GM21529 (cell line): ENCODE measurements around the gene IFT52.

Experiments used
- ATAC-seq: cut with Tn5 transposase; IDR thresholded peaks from one replicate; pipeline ENCODE4 v1.9.1; 2021; ENCODE audit not compliant: unreplicated experiment

Gene IFT52

GRCh38 chr20:43590392-43591303 is at the start of gene IFT52:
Gene IFT52 (plus strand): TSS chr20:43590937. CDS start chr20:43594699, 3,762 bp downstream.
- peak; percentile 98 for ATAC-seq

- no peak for ATAC-seq
These were observed 49.5 kb upstream of the IFT52 start for GRCh38 chr20:43541214-43541613.

GRCh38 chr20:43542161-43542560 is 48.6 kb upstream of the IFT52 start:
- ATAC-seq = no peak

GRCh38 chr20:43542674-43543073 is 48.1 kb upstream of the IFT52 start:
- ATAC-seq = no peak

GRCh38 chr20:43543138-43543537 is 47.6 kb upstream of the IFT52 start:
- no peak for ATAC-seq

- ATAC-seq = no peak
These were observed 46.2 kb upstream of the IFT52 start for GRCh38 chr20:43544501-43544900.

- ATAC-seq = no peak
These were observed 44.7 kb upstream of the IFT52 start for GRCh38 chr20:43545837-43546578.

- ATAC-seq = no peak
These were observed 42.4 kb upstream of the IFT52 start for GRCh38 chr20:43548273-43548880.

GRCh38 chr20:43549416-43550065 is 41.2 kb upstream of the IFT52 start:
- ATAC-seq = no peak

- ATAC-seq = no peak
These were observed 40.3 kb upstream of the IFT52 start for GRCh38 chr20:43550456-43550855.

GRCh38 chr20:43554369-43554768 is 36.4 kb upstream of the IFT52 start:
- ATAC-seq = no peak

GRCh38 chr20:43558412-43559146 is 32.2 kb upstream of the IFT52 start, which contains the start of gene SGK2:
Gene SGK2 (plus strand): TSS chr20:43559027. CDS start chr20:43566496, 7,469 bp downstream.
- ATAC-seq = no peak

- no peak for ATAC-seq
These were observed 31.4 kb upstream of the IFT52 start for GRCh38 chr20:43559147-43559987.

GRCh38 chr20:43560974-43561373 is 29.8 kb upstream of the IFT52 start:
- no peak for ATAC-seq

- no peak for ATAC-seq
These were observed 27.3 kb upstream of the IFT52 start for GRCh38 chr20:43563429-43563828.

GRCh38 chr20:43563991-43564390 is 26.7 kb upstream of the IFT52 start:
- ATAC-seq = no peak

- no peak for ATAC-seq
These were observed 26.3 kb upstream of the IFT52 start for GRCh38 chr20:43564455-43564854.

GRCh38 chr20:43564993-43565757 is 25.6 kb upstream of the IFT52 start:
- ATAC-seq = no peak

GRCh38 chr20:43565758-43566104 is 25.0 kb upstream of the IFT52 start:
- ATAC-seq = no peak
